ENCODE measurements around the gene IQSEC1.

DNA sequence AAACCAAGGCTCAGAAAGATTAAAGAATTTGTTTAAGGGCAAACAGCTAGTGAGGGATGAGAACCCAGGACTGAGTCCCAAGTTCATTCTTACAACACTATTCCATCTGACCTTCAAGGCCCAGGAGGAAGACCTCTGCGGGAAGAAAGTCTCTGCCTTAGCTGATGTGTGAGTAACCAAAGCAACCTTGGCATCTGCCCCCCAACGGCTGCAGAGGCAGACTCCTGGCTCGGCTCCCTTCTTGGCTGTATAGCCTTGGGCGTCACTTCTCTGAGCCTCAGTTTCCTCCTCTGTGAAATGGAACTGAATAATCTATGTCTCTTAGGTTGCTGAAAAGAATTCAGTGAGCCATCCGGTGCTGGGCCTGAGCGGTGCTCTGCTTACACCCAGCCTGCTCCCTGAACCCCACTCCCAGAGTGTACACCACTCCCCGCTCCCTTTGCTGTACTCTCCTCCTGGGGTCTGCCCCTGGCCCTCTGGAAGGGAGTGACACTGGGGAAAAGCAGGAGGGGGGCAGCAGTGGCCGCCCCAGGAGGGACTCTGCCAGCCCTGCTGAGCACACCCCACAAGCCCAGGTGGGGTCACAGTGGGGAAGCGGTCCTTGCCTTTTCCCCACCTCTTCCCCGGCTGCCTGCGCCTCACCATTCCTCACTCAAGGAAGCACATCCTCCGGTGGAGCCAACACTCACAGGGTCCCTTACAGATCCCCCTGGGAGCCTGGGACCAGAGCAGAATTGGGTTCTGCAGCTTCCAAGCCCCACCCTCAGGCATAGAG lies 97.3 kb downstream of the IQSEC1 start:
- TF ChIP-seq, protein P1, sequence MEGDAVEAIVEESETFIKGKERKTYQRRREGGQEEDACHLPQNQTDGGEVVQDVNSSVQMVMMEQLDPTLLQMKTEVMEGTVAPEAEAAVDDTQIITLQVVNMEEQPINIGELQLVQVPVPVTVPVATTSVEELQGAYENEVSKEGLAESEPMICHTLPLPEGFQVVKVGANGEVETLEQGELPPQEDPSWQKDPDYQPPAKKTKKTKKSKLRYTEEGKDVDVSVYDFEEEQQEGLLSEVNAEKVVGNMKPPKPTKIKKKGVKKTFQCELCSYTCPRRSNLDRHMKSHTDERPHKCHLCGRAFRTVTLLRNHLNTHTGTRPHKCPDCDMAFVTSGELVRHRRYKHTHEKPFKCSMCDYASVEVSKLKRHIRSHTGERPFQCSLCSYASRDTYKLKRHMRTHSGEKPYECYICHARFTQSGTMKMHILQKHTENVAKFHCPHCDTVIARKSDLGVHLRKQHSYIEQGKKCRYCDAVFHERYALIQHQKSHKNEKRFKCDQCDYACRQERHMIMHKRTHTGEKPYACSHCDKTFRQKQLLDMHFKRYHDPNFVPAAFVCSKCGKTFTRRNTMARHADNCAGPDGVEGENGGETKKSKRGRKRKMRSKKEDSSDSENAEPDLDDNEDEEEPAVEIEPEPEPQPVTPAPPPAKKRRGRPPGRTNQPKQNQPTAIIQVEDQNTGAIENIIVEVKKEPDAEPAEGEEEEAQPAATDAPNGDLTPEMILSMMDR (IDR thresholded peaks at IDR 0.05), result no peak
- TF ChIP-seq POLR2AphosphoS5 (IDR thresholded peaks at IDR 0.05) (no peak), POLR2A (IDR thresholded peaks at IDR 0.05) (no peak)

All from breast epithelium (tissue), 3 donors.